ENCODE data around the gene BAG5. TPM values are rescaled to one million over a fixed set of nuclear protein-coding genes. Genes with fewer than 3 reads are reported as not detected.

BAG5 gene
- total and polyA plus RNA-seq, 2 of the 4 experiments (the other 2 are of a cell fraction), result 6.7 to 22.2 TPM

GRCh38 chr14:103532216-103533136 lies 30.0 kb downstream of the BAG5 start (continued):
- no peak for TF ChIP-seq BHLHE40 (IDR thresholded peaks at IDR 0.05; ENCODE audit: low read depth, low read length)

- no peak overlapping the region for H3K56ac ChIP-seq (ENCODE audit: extremely low read depth, insufficient read depth, low read length)
- no peak overlapping the region for H3K18ac ChIP-seq (ENCODE audit: low read depth, low read length)
- TF ChIP-seq BHLHE40 (IDR thresholded peaks at IDR 0.05; ENCODE audit: low read depth, low read length) (no peak), NFE2L2 (IDR thresholded peaks at IDR 0.05; ENCODE audit: low read depth, low read length) (no peak), RAD21 (IDR thresholded peaks at IDR 0.05; ENCODE audit: low read length) (no peak), CEBPB (IDR thresholded peaks at IDR 0.05; ENCODE audit: low read depth, low read length) (no peak), MAFK (IDR thresholded peaks at IDR 0.05; ENCODE audit: low read depth, low read length) (no peak), SMC3 (IDR thresholded peaks at IDR 0.05; ENCODE audit: low read depth, low read length) (no peak), CHD1 (IDR thresholded peaks at IDR 0.05; ENCODE audit: low read depth, low read length) (no peak), FOS (IDR thresholded peaks at IDR 0.05; ENCODE audit: low read depth, low read length) (no peak), POLR2A (IDR thresholded peaks at IDR 0.05; ENCODE audit: low read depth, low read length) (no peak)
- ATAC-seq (ENCODE audit: low read depth), result no peak
- no peaks in the 10 kb centered on the region for H3K27me3 ChIP-seq (ENCODE audit: control insufficient read depth, insufficient read depth, low read length)
- H4K91ac ChIP-seq (ENCODE audit: insufficient read depth, low read depth, low read length), result no peak overlapping the region
- peaks cover 26% of the 10 kb centered on the region for H4K20me1 ChIP-seq (ENCODE audit: insufficient read depth, low read length)
- H4K5ac ChIP-seq (ENCODE audit: low read depth, low read length), result no peak overlapping the region
- dilution Hi-C loops (cut with HindIII; ENCODE audit: low sequenced_read_pairs, unreplicated experiment) (no loop called here), in situ Hi-C loops (cut with MboI; ENCODE audit: low sequenced_read_pairs) (no loop called here), intact Hi-C loops (cut with micrococcal nuclease) (no loop called here)
- H3K79me1 ChIP-seq (ENCODE audit: low read depth in 1 of 2, low read length in 2 of 2), result peaks cover 0 to 44% of the 10 kb centered on the region in 2 experiments; a peak in 3 of 4 replicates
- no peak overlapping the region for H2BK15ac ChIP-seq (ENCODE audit: low read depth, low read length)
- no TSS peak for BruUV-seq (replicated peaks)
- no peak overlapping the region for H3K4ac ChIP-seq (ENCODE audit: low read depth, low read length)
- no peak overlapping the region for H3K4me3 ChIP-seq (ENCODE audit: insufficient read depth, low read depth, low read length)
- H3K23ac ChIP-seq (ENCODE audit: low read depth, low read length), result no peak overlapping the region
- H3K14ac ChIP-seq (replicated peaks; ENCODE audit: low read depth, low read length), result no peak overlapping the region
- no peak overlapping the region for H2BK5ac ChIP-seq (ENCODE audit: low read depth, low read length, poor library complexity, severe bottlenecking)
- no peak for DNase-seq
- peaks cover 11% of the 10 kb centered on the region for H3K4me1 ChIP-seq (ENCODE audit: control insufficient read depth, insufficient read depth, low read length)
- H2BK120ac ChIP-seq (ENCODE audit: low read depth, low read length), result no peak overlapping the region
- H3K27ac ChIP-seq (ENCODE audit: insufficient read depth, low read length), result no peak overlapping the region
- no peak overlapping the region for H4K8ac ChIP-seq (ENCODE audit: low read depth in 2 of 2, low read length in 2 of 2)
- H2AFZ ChIP-seq (replicated peaks; ENCODE audit: low read length, poor library complexity), result no peak overlapping the region
- H2AK9ac ChIP-seq (replicated peaks; ENCODE audit: low read depth, low read length, poor library complexity), result no peak overlapping the region
- no peak overlapping the region for H2AK5ac ChIP-seq (ENCODE audit: low read depth, low read length)
- H3K4me2 ChIP-seq (ENCODE audit: low read depth, low read length), result no peak overlapping the region
- H3K9ac ChIP-seq (ENCODE audit: low read depth, low read length), result no peak overlapping the region
- H3K36me3 ChIP-seq (ENCODE audit: control insufficient read depth, insufficient read depth, low read length), result peaks cover 12% of the 10 kb centered on the region; the same call in 1 of the 2 replicates
- H3K9me3 ChIP-seq (ENCODE audit: control insufficient read depth, insufficient read depth, low read length), result no peaks in the 10 kb centered on the region
- CTCF ChIA-PET, result no interaction called here
- 91% methylated on average over 9 of the region's 15 CpGs; no CpG with 5 or more reads in 1 of the 2 experiments for WGBS, 2 experiments (ENCODE audit: extremely low coverage in 2 of 2, insufficient read length in 1 of 2)
- POLR2A ChIA-PET (ENCODE audit: unreplicated experiment), result no interaction called here
- no peak overlapping the region for H2BK20ac ChIP-seq (ENCODE audit: low read depth, low read length)
- peaks cover 13% of the 10 kb centered on the region for H3K9me1 ChIP-seq (ENCODE audit: insufficient read depth, low read length)
Measured at GRCh38 chr14:103531421-103532215, 30.8 kb downstream of the BAG5 start.
